MM.1S (cell line): Measurements from ENCODE around the gene CENPVL3.

Source experiments
- DNase-seq: peaks from one replicate; pipeline ENCODE4 v3.0.0-alpha.2; 2015
- H2AFZ ChIP-seq: fragments of 300-600 bp; sonication (generic); 2 replicates; pipeline ENCODE4 v1.6.0; 2016; ENCODE audit warnings: antibody characterized with exemption, low read length
- H3F3A ChIP-seq: fragments of 300-600 bp; sonication (generic); 2 replicates; pipeline ENCODE4 v1.6.1; 2016; ENCODE audit warnings: mild to moderate bottlenecking, antibody characterized with exemption, low read length, moderate library complexity, mixed read lengths; ENCODE audit not compliant: insufficient read depth
- H3K27ac ChIP-seq: fragments of 300-600 bp; sonication (generic); 2 replicates; pipeline ENCODE4 v1.5.1; 2016; ENCODE audit warnings: mild to moderate bottlenecking, low read length
- H3K27me3 ChIP-seq: fragments of 300-600 bp; sonication (generic); replicated peaks from 2 replicates; pipeline ENCODE4 v1.6.0; 2016; ENCODE audit warnings: low read length; ENCODE audit not compliant: insufficient read depth
- H3K36me3 ChIP-seq: fragments of 300-600 bp; sonication (generic); replicated peaks from 2 replicates; pipeline ENCODE4 v1.6.1; 2016; ENCODE audit warnings: mild to moderate bottlenecking, low read length, mixed read lengths; ENCODE audit not compliant: insufficient read depth
- H3K4me1 ChIP-seq: fragments of 300-600 bp; sonication (generic); 2 replicates; pipeline ENCODE4 v1.6.1; 2016; ENCODE audit warnings: low read length, mixed read lengths
- H3K4me2 ChIP-seq: fragments of 300-600 bp; sonication (generic); 2 replicates; pipeline ENCODE4 v1.6.0; 2016; ENCODE audit warnings: low read depth, low read length
- H3K4me3 ChIP-seq: fragments of 300-600 bp; sonication (generic); 2 replicates; pipeline ENCODE4 v1.5.1; 2016; ENCODE audit warnings: low read length, mixed read lengths
- H3K79me2 ChIP-seq: fragments of 300-600 bp; sonication (generic); 2 replicates; pipeline ENCODE4 v1.6.1; 2016; ENCODE audit warnings: mixed run types, low read length, mixed read lengths
- H3K9ac ChIP-seq: fragments of 300-600 bp; sonication (generic); 2 replicates; pipeline ENCODE4 v1.6.1; 2016; ENCODE audit warnings: low read length, mixed read lengths
- H3K9me2 ChIP-seq: fragments of 300-600 bp; sonication (generic); replicated peaks from 2 replicates; pipeline ENCODE4 v1.6.1; 2016; ENCODE audit warnings: mild to moderate bottlenecking, low read length, mixed read lengths; ENCODE audit not compliant: insufficient read depth
- H3K9me3 ChIP-seq: fragments of 300-600 bp; sonication (generic); replicated peaks from 2 replicates; pipeline ENCODE4 v1.6.1; 2016; ENCODE audit warnings: mild to moderate bottlenecking, low read length, mixed read lengths; ENCODE audit not compliant: insufficient read depth
- H4K20me1 ChIP-seq: fragments of 300-600 bp; sonication (generic); 2 replicates; pipeline ENCODE4 v1.6.1; 2016; ENCODE audit warnings: mild to moderate bottlenecking, low read length, moderate library complexity, mixed read lengths; ENCODE audit not compliant: insufficient read depth
- EZH2 ChIP-seq: fragments of 300-600 bp; sonication (generic); optimal IDR thresholded peaks from 2 replicates; pipeline ENCODE3; 2017; ENCODE audit warnings: low read depth, mild to moderate bottlenecking, antibody characterized with exemption, low read length, mixed read lengths
- EZH2phosphoT487 ChIP-seq: fragments of 300-600 bp; sonication (generic); IDR thresholded peaks from 2 replicates; pipeline ENCODE4 v1.6.1; 2018; ENCODE audit warnings: antibody characterized with exemption, low read length
- TF ChIP-seq, protein P1 (sequence below): fragments of 300-600 bp; sonication (generic); IDR thresholded peaks from 2 replicates; pipeline ENCODE4 v1.5.1; 2016; ENCODE audit warnings: antibody characterized with exemption, low read length, mixed read lengths

Gene CENPVL3

DNA sequence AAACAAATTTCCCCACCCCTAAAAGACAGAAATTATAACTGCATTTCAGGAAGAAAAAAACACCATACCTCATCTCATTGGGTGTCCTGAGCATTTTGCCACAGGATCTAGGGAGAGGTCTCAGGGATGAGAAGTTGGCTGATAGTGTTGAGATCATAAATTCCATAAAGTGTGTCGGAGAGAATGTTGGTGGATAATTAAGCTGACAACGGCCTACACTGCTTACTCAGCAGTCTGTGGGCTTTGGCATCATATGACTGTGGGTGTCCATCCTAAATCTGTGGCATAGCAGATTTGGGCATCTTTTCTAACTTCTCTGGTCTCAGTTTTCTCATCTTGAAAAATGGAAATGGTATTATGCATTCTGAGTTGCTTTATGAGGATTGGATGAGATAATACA, 12.3 kb downstream of the CENPVL3 start:
- TF ChIP-seq, protein P1, sequence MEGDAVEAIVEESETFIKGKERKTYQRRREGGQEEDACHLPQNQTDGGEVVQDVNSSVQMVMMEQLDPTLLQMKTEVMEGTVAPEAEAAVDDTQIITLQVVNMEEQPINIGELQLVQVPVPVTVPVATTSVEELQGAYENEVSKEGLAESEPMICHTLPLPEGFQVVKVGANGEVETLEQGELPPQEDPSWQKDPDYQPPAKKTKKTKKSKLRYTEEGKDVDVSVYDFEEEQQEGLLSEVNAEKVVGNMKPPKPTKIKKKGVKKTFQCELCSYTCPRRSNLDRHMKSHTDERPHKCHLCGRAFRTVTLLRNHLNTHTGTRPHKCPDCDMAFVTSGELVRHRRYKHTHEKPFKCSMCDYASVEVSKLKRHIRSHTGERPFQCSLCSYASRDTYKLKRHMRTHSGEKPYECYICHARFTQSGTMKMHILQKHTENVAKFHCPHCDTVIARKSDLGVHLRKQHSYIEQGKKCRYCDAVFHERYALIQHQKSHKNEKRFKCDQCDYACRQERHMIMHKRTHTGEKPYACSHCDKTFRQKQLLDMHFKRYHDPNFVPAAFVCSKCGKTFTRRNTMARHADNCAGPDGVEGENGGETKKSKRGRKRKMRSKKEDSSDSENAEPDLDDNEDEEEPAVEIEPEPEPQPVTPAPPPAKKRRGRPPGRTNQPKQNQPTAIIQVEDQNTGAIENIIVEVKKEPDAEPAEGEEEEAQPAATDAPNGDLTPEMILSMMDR, result no peak
- TF ChIP-seq EZH2phosphoT487 (no peak), EZH2 (no peak)
- Histone ChIP-seq H3F3A (no peaks in the 10 kb centered on the region), H3K4me2 (no peak overlapping the region), H3K9me2 (no peaks in the 10 kb centered on the region), H3K9me3 (no peaks in the 10 kb centered on the region), H3K27me3 (no peaks in the 10 kb centered on the region), H4K20me1 (no peaks in the 10 kb centered on the region), H3K27ac (no peak overlapping the region), H3K79me2 (no peaks in the 10 kb centered on the region), H2AFZ (no peak overlapping the region), H3K9ac (no peak overlapping the region), H3K36me3 (no peaks in the 10 kb centered on the region), H3K4me3 (no peak overlapping the region), H3K4me1 (no peaks in the 10 kb centered on the region)
- no peak for DNase-seq

DNA sequence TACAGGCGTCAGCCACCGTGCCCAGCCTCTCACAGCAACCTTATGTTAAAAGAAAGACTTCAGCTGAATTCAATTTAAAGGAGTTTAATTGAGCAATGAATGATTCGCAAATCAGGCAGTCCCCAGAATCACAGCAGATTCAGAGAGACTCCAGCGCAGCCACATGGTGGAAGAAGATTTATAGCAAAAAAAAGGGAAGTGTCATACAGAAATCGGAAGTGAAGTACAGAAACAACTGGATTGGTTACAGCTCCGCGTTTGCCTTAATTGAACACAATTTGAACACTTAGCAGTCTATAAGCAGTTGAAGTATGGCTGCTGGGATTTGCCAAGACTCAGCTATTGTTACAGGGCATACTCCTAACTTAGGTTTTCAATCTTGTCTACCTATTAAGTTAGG, 19.8 kb downstream of the CENPVL3 start:
- H3K9me3 ChIP-seq, result no peaks in the 10 kb centered on the region
- H3K9ac ChIP-seq, result no peak overlapping the region
- H3K79me2 ChIP-seq, result no peaks in the 10 kb centered on the region
- no peak for DNase-seq
- H3K4me3 ChIP-seq, result no peak overlapping the region
- H3K27me3 ChIP-seq, result no peaks in the 10 kb centered on the region
- no peaks in the 10 kb centered on the region for H3F3A ChIP-seq
- H3K4me2 ChIP-seq, result no peak overlapping the region
- no peaks in the 10 kb centered on the region for H3K4me1 ChIP-seq
- no peak overlapping the region for H2AFZ ChIP-seq
- TF ChIP-seq, protein P1, result no peak
- no peak for TF ChIP-seq EZH2
- no peak for TF ChIP-seq EZH2phosphoT487
- H3K36me3 ChIP-seq, result no peaks in the 10 kb centered on the region
- no peak overlapping the region for H3K27ac ChIP-seq
- no peaks in the 10 kb centered on the region for H3K9me2 ChIP-seq
- no peaks in the 10 kb centered on the region for H4K20me1 ChIP-seq

DNA sequence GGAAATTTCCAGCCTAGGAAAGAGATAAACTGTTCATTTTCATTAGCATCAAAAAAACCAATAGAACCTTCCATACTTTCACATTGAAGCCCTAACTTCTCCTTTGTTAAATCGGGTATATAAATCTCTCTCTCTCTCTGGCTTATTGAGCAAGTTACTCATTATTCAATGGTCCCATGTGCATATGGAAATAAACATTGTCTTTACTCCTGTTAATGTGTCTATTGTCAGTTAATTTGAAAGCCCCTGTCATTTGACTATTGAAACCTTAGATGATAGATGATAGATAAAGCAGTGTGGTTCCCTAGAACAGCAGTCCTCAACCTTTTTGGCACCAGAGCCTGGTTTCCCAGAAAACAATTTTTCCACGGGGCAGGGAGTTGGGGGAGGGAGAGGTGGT, 46.8 kb downstream of the CENPVL3 start:
- DNase-seq, result no peak
- TF ChIP-seq, protein P1, result no peak
- no peak for TF ChIP-seq EZH2
- TF ChIP-seq EZH2phosphoT487, result no peak
- H3K9me3 ChIP-seq, result no peaks in the 10 kb centered on the region
- no peaks in the 10 kb centered on the region for H4K20me1 ChIP-seq
- H3K36me3 ChIP-seq, result no peaks in the 10 kb centered on the region
- H3K27ac ChIP-seq, result no peak overlapping the region
- H3F3A ChIP-seq, result no peaks in the 10 kb centered on the region
- no peaks in the 10 kb centered on the region for H3K27me3 ChIP-seq
- no peaks in the 10 kb centered on the region for H3K4me1 ChIP-seq
- H3K4me3 ChIP-seq, result no peak overlapping the region
- no peak overlapping the region for H3K4me2 ChIP-seq
- no peak overlapping the region for H2AFZ ChIP-seq
- no peak overlapping the region for H3K9ac ChIP-seq
- no peaks in the 10 kb centered on the region for H3K9me2 ChIP-seq
- no peaks in the 10 kb centered on the region for H3K79me2 ChIP-seq
